K562 (cell line): ENCODE measurements around the gene SCAF11. TPM values are rescaled to one million over a fixed set of nuclear protein-coding genes. Genes with fewer than 3 reads are reported as not detected.

Source experiments
- ATAC-seq: fragments of 200-7000 bp; cut with Tn5 transposase; 3 replicates; pipeline ENCODE4 v1.9.1; 2020; ENCODE audit warnings: moderate library complexity
- BruUV-seq: library from RNA; stranded (reverse); fragments of 400-500 nt; replicated peaks from 2 replicates; lab custom pipeline; 2021; lab: Mats Ljungman, UMichigan
- CTCF ChIA-PET: fragments of 300-600 bp; formaldehyde crosslinking; extraction: SDS; loops from one replicate; lab custom pipeline; 2021; ENCODE audit warnings: low intra/inter-chr PET ratio; lab: Yijun Ruan, JAX
- POLR2A ChIA-PET: fragments of 300-600, 350-650 bp; sonication (Branson Sonifier 250); formaldehyde crosslinking; extraction: SDS; loops from one replicate; lab custom pipeline; 2021; ENCODE audit warnings: antibody characterized with exemption, inconsistent platforms; lab: Yijun Ruan, JAX
- DNase-seq, 4 experiments: peaks; one replicate each; pipeline versions ENCODE4 v3.0.0 to v3.0.0-alpha.2; 2011 to 2018; ENCODE audit warnings: low spot score in 3 of 4, mixed read lengths in 3 of 4; ENCODE audit errors: extremely low read depth in 1 of 4
- FAIRE-seq: peaks from 2 replicates; lab custom pipeline; 2011; peaks lifted over from hg19 to GRCh38; lab: Jason Lieb, UNC
- H2AFZ ChIP-seq: 2 replicates; pipeline ENCODE4 v1.6.0; 2011; ENCODE audit warnings: low read depth, low read length, control low read depth, inconsistent platforms
- H3K27ac ChIP-seq: fragments of 200-600 bp; 3 replicates; pipeline ENCODE4 v1.8.0; 2011; ENCODE audit warnings: low read depth, mild to moderate bottlenecking, control low read depth, inconsistent platforms, low read length, moderate library complexity, mixed read lengths; ENCODE audit errors: extremely low read depth
- H3K27me3 ChIP-seq, 2 experiments: fragments of 300-600 bp in 1 of 2; 2 replicates in 1 of 2; 3 replicates in 1 of 2; pipeline versions ENCODE4 v1.6.0 to v1.8.0; 2011; ENCODE audit warnings: inconsistent platforms in 2 of 2, low read length in 2 of 2, mild to moderate bottlenecking in 1 of 2, mixed read lengths in 1 of 2, moderate library complexity in 1 of 2; ENCODE audit not compliant: control insufficient read depth in 2 of 2, insufficient read depth in 2 of 2
- H3K36me3 ChIP-seq: fragments of 300-600 bp; 3 replicates; pipeline ENCODE4 v1.8.0; 2011; ENCODE audit warnings: mild to moderate bottlenecking, low read length, inconsistent platforms; ENCODE audit not compliant: control insufficient read depth, insufficient read depth
- H3K4me1 ChIP-seq, 2 experiments: fragments of 200-600 bp in 1 of 2; replicated peaks in 1 of 2; 2 replicates in 1 of 2; 3 replicates in 1 of 2; pipeline versions ENCODE4 v1.5.1 to v1.8.0; 2011; ENCODE audit warnings: inconsistent platforms in 2 of 2, low read length in 2 of 2, mild to moderate bottlenecking in 1 of 2, mixed read lengths in 1 of 2, moderate library complexity in 1 of 2; ENCODE audit not compliant: control insufficient read depth in 2 of 2, insufficient read depth in 2 of 2
- H3K4me2 ChIP-seq: 2 replicates; pipeline ENCODE4 v1.6.1; 2011; ENCODE audit warnings: low read length, control low read depth, inconsistent platforms, mixed read lengths; ENCODE audit not compliant: insufficient read depth
- H3K4me3 ChIP-seq: fragments of 200-600 bp; sonication (generic), shearing (Covaris generic); 2 replicates; pipeline ENCODE4 v1.5.1; 2016; ENCODE audit warnings: control low read depth, inconsistent platforms
- H3K79me2 ChIP-seq: fragments of 200-600 bp; 3 replicates; pipeline ENCODE4 v1.8.0; 2011; ENCODE audit warnings: low read length, inconsistent platforms; ENCODE audit not compliant: control insufficient read depth, insufficient read depth
- H3K9ac ChIP-seq, 2 experiments: 2 replicates each; pipeline versions ENCODE4 v1.6.0 to v1.6.1; 2011; ENCODE audit warnings: low read depth in 2 of 2, low read length in 2 of 2, control low read depth in 1 of 2, inconsistent platforms in 1 of 2, mild to moderate bottlenecking in 1 of 2, mixed read lengths in 1 of 2; ENCODE audit not compliant: insufficient read depth in 1 of 2
- H3K9me1 ChIP-seq: one replicate; pipeline ENCODE4 v1.6.0; 2011; ENCODE audit warnings: inconsistent platforms, mild to moderate bottlenecking, low read length, moderate library complexity; ENCODE audit not compliant: control insufficient read depth, insufficient read depth
- H3K9me3 ChIP-seq: replicated peaks from 2 replicates; pipeline ENCODE4 v1.5.1; 2011; ENCODE audit warnings: low read depth, low read length, inconsistent platforms; ENCODE audit not compliant: control insufficient read depth, insufficient read depth
- H4K20me1 ChIP-seq: replicated peaks from 2 replicates; pipeline ENCODE4 v1.6.1; 2011; ENCODE audit warnings: low read length, inconsistent platforms, mixed read lengths; ENCODE audit not compliant: control insufficient read depth, insufficient read depth
- CBX1 ChIP-seq: sonication (generic); IDR thresholded peaks from 2 replicates; pipeline ENCODE4 v1.6.1; 2016; ENCODE audit warnings: antibody characterized with exemption, low read depth, mild to moderate bottlenecking
- DIDO1 ChIP-seq: fragments of 450-650 bp; IDR thresholded peaks from 2 replicates; pipeline ENCODE4 v1.6.1; 2016; ENCODE audit warnings: low read depth, missing biosample characterization, missing genetic modification characterization
- ETV5 ChIP-seq: sonication (generic); formaldehyde crosslinking; IDR thresholded peaks from 2 replicates; pipeline ENCODE4 v1.4.0; 2020; ENCODE audit warnings: low read depth, mild to moderate bottlenecking, missing genetic modification reagents
- FOXM1 ChIP-seq, 2 experiments: fragments of 450-650 bp in 1 of 2; sonication (generic) in 1 of 2; formaldehyde crosslinking in 1 of 2; IDR thresholded peaks; 2 replicates each; pipeline versions ENCODE4 v1.6.1 to v1.9.0; 2017 to 2022; ENCODE audit warnings: low read depth in 2 of 2, mild to moderate bottlenecking in 2 of 2, missing genetic modification reagents in 1 of 2, moderate library complexity in 1 of 2
- KDM1A ChIP-seq, 2 experiments: fragments of 450-650 bp; IDR thresholded peaks; 2 replicates each; pipeline ENCODE4 v1.6.1; 2016; ENCODE audit warnings: mild to moderate bottlenecking in 2 of 2
- WHSC1 ChIP-seq: IDR thresholded peaks from one replicate; pipeline ENCODE4 v1.6.1; 2012; ENCODE audit warnings: low read length, control low read depth, inconsistent platforms
- ZBTB17 ChIP-seq: fragments of 450-650 bp; formaldehyde crosslinking; IDR thresholded peaks from 2 replicates; pipeline ENCODE4 v1.4.0; 2020; ENCODE audit warnings: mild to moderate bottlenecking
- ZNF668 ChIP-seq: fragments of 250-450 bp; sonication (Bioruptor Pico); IDR thresholded peaks from 2 replicates; pipeline ENCODE4 v1.8.0; 2022; ENCODE audit warnings: mild to moderate bottlenecking, inconsistent platforms
- WGBS: fragments of 100-300 bp; shearing (Covaris generic); methylation state at CpG from one replicate; pipeline ENCODE4 v1.1.6; 2016; ENCODE audit warnings: low coverage, mixed read lengths; ENCODE audit not compliant: insufficient coverage; ENCODE audit errors: missing lambda C conversion rate; 5-methylcytosine and 5-hydroxymethylcytosine counted together
- in situ Hi-C: fragments of 300-500 bp; cut with MboI; formaldehyde crosslinking; loops from 4 replicates; pipeline ENCODE4 v1.15.0; 2018; ENCODE audit warnings: inconsistent platforms, mixed read lengths
- intact Hi-C: fragments of 100-400 bp; cut with micrococcal nuclease; formaldehyde crosslinking; loops from 2 replicates; pipeline ENCODE4 v1.14.2; 2022
- polyA plus RNA-seq, 8 experiments: library from polyadenylated mRNA; depleted of rRNA in 4 of 8; stranded (reverse) in 5 of 8; unstranded in 3 of 8; fragments of >200 nt; fragmentation: Nextera tagmentation in 2 of 8; fragmentation: Illumina TruSeq in 1 of 8; extraction: Ambion mirVana in 2 of 8; extraction: Trizol in 1 of 8; gene quantifications; 2 replicates each; pipeline versions ENCODE4 v1.2.1 to v1.2.3, GENCODE V29; 2011 to 2014; ENCODE audit warnings: inconsistent platforms in 1 of 8, missing spikeins in 1 of 8
- total RNA-seq, 7 experiments: library from RNA; depleted of rRNA in 6 of 7; stranded (reverse); fragments of >200 nt in 6 of 7; fragmentation: Illumina TruSeq in 2 of 7; extraction: Trizol in 2 of 7; gene quantifications; 2 replicates each; pipeline versions ENCODE4 v1.2.1 to v1.2.3, GENCODE V29; 2011 to 2021; ENCODE audit warnings: low replicate concordance in 1 of 7
- TF ChIP-seq, protein P1 (sequence below): IDR thresholded peaks from 2 replicates; pipeline ENCODE4 v1.6.1; 2012; ENCODE audit warnings: low read depth, low read length, improper control_type of control experiment, borderline replicate concordance

The SCAF11 gene
- total and polyA plus RNA-seq, 9 of the 15 experiments (the other 6 are each of a cell fraction or from before 2014, with no cell fraction given): 30.4 to 119 (median 80.0) TPM

DNA sequence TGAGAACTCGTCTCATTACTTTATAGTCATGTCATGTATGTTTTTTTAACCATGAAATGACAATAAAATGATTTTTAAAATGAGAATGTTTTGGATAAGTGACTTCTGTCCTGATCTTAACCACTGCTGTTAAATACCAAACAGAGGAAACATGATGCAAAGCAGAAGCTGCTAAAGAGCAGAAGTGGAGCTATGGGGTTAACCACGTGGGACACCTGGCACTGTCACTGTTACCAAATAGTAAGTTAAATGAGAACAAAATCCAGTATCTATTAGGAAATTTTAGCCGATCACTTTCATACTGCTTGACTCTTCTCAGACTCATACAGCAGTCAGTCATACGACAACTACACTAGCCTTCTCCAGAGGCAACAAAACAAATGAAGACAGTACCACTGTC lies 82.4 kb downstream of the SCAF11 start:
- Histone ChIP-seq H3K27ac (no peak overlapping the region), H3K36me3 (peaks cover 16% of the 10 kb centered on the region; the same call in 1 of the 3 replicates), H3K4me1 (no peaks in the 10 kb centered on the region), H3K9ac (no peak overlapping the region), H3K4me3 (no peak overlapping the region), H3K4me2 (no peak overlapping the region), H3K27me3 (no peaks in the 10 kb centered on the region), H3K9me1 (no peaks in the 10 kb centered on the region), H3K79me2 (no peaks in the 10 kb centered on the region), H3K9me3 (no peaks in the 10 kb centered on the region), H2AFZ (no peak overlapping the region), H4K20me1 (no peaks in the 10 kb centered on the region)
- FAIRE-seq: no peak
- no TSS peak for BruUV-seq
- intact Hi-C loops (loop anchor here (10.0 kb wide), 1 partner anchor 363 kb away; no protein-coding TSS in a partner anchor), in situ Hi-C loops (no loop called here)
- no peak for ATAC-seq
- DNase-seq: no peak
- ChIA-PET CTCF (no interaction called here), POLR2A (interaction anchor here (1.1 to 1.9 kb wide), 2 partner anchors 10 to 16 kb away, joined by 3 to 4 read pairs; no protein-coding TSS in a partner anchor)
- 92% methylated on average over 4 of the region's 4 CpGs for WGBS
- no peak for TF ChIP-seq CBX1
- TF ChIP-seq WHSC1: no peak
- TF ChIP-seq KDM1A (IDR thresholded peaks at IDR 0.05): no peak
- no peak for TF ChIP-seq FOXM1 (IDR thresholded peaks at IDR 0.05; ENCODE audit: low read depth)
- no peak for TF ChIP-seq FOXM1 (CRISPR knock-in tag; IDR thresholded peaks at IDR 0.05; ENCODE audit: low read depth)
- no peak for TF ChIP-seq ETV5 (CRISPR knock-in tag)
- no peak for TF ChIP-seq DIDO1 (tag)
- TF ChIP-seq, protein P1, sequence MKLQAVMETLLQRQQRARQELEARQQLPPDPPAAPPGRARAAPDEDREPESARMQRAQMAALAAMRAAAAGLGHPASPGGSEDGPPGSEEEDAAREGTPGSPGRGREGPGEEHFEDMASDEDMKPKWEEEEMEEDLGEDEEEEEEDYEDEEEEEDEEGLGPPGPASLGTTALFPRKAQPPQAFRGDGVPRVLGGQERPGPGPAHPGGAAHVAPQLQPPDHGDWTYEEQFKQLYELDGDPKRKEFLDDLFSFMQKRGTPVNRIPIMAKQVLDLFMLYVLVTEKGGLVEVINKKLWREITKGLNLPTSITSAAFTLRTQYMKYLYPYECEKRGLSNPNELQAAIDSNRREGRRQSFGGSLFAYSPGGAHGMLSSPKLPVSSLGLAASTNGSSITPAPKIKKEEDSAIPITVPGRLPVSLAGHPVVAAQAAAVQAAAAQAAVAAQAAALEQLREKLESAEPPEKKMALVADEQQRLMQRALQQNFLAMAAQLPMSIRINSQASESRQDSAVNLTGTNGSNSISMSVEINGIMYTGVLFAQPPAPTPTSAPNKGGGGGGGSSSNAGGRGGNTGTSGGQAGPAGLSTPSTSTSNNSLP: no peak
- no peak for TF ChIP-seq ZNF668 (CRISPR knock-in tag)
- no peak for TF ChIP-seq ZBTB17 (CRISPR knock-in tag)
